Measurements from ENCODE around the gene DNAH14.
"Not testable (repeated sequence)": the region's sequence is repeated elsewhere in the genome, so short reads cannot be mapped to it uniquely, and the experiment has no call there.

The DNAH14 gene

GRCh38 chr1:225143001-225143400 is 213.5 kb downstream of the DNAH14 start:
- Histone ChIP-seq H3K9me3 (replicated peaks in 1 of 2; ENCODE audit: control insufficient read depth in 2 of 2, insufficient read depth in 1 of 2, low read depth in 1 of 2, low read length in 2 of 2) (peaks cover 2 to 3% of the 10 kb centered on the region in 2 donors), H3K4ac (ENCODE audit: low read length) (no peak overlapping the region), H2AK5ac (ENCODE audit: low read depth, low read length) (no peak overlapping the region), H4K91ac (ENCODE audit: low read depth, low read length, poor library complexity) (no peak overlapping the region), H3K4me1 (ENCODE audit: control insufficient read depth in 2 of 2, insufficient read depth in 1 of 2, low read depth in 1 of 2, low read length in 2 of 2) (no peaks in the 10 kb centered on the region), H3K18ac (ENCODE audit: low read length) (no peak overlapping the region), H2BK120ac (ENCODE audit: low read depth, low read length) (no peak overlapping the region), H3K14ac (ENCODE audit: low read length) (no peak overlapping the region), H2AFZ (ENCODE audit: low read length) (no peak overlapping the region), H3K9ac (ENCODE audit: low read depth, low read length, poor library complexity) (no peak overlapping the region), H3K4me3 (ENCODE audit: low read length in 2 of 2) (no peak overlapping the region), H4K8ac (ENCODE audit: low read depth, low read length) (no peak overlapping the region), H3K79me1 (ENCODE audit: low read depth, low read length) (no peaks in the 10 kb centered on the region), H3K27me3 (ENCODE audit: control insufficient read depth in 3 of 3, insufficient read depth in 3 of 3, low read depth in 1 of 3, low read length in 3 of 3) (no peaks in the 10 kb centered on the region), H3K23ac (ENCODE audit: low read depth, low read length, poor library complexity) (no peak overlapping the region), H2BK12ac (ENCODE audit: low read length) (no peak overlapping the region), H2BK15ac (ENCODE audit: low read length) (no peak overlapping the region), H3K36me3 (replicated peaks in 1 of 2; ENCODE audit: control insufficient read depth in 2 of 2, insufficient read depth in 2 of 2, low read length in 2 of 2) (no peaks in the 10 kb centered on the region), H2BK5ac (ENCODE audit: low read length) (no peak overlapping the region), H3K27ac (replicated peaks; ENCODE audit: low read length) (no peak overlapping the region), H3K4me2 (ENCODE audit: insufficient read depth, low read length, poor library complexity, severe bottlenecking) (no peak overlapping the region)
- DNase-seq (ENCODE audit: low spot score) = no peak

DNA sequence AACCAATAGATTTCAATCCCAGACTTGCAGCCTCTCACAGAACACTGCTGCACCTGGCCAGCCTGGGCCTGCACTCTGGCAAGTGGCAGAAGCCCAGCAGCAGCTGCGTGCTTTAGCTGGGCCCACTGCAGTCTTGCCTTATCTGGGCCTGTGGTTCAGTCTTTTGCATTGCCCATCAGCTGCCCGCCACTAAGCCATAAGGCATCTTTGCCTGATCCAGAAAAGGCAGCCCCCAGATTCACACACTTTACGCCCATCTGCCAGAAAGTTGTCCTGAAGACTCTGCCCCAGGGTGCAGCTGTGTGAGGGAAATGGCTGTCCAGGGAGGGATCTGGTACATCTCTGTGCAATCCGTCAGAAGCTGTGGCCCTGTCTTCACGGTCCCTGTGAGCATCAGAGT is 217.0 kb downstream of the DNAH14 start:
- Histone ChIP-seq H3K27me3 (ENCODE audit: control insufficient read depth in 3 of 3, insufficient read depth in 3 of 3, low read depth in 1 of 3, low read length in 3 of 3) (no peaks in the 10 kb centered on the region), H3K79me1 (ENCODE audit: low read depth, low read length) (no peaks in the 10 kb centered on the region), H3K4me3 (ENCODE audit: low read length in 2 of 2) (no peak overlapping the region), H2BK5ac (ENCODE audit: low read length) (no peak overlapping the region), H4K8ac (ENCODE audit: low read depth, low read length) (no peak overlapping the region), H2AFZ (ENCODE audit: low read length) (no peak overlapping the region), H3K4ac (ENCODE audit: low read length) (no peak overlapping the region), H4K91ac (ENCODE audit: low read depth, low read length, poor library complexity) (no peak overlapping the region), H3K36me3 (replicated peaks in 1 of 2; ENCODE audit: control insufficient read depth in 2 of 2, insufficient read depth in 2 of 2, low read length in 2 of 2) (no peaks in the 10 kb centered on the region), H2BK12ac (ENCODE audit: low read length) (no peak overlapping the region), H3K14ac (ENCODE audit: low read length) (no peak overlapping the region), H3K9me3 (replicated peaks in 1 of 2; ENCODE audit: control insufficient read depth in 2 of 2, insufficient read depth in 1 of 2, low read depth in 1 of 2, low read length in 2 of 2) (peaks cover 0 to 2% of the 10 kb centered on the region in 2 donors), H2BK15ac (ENCODE audit: low read length) (no peak overlapping the region), H3K27ac (replicated peaks; ENCODE audit: low read length) (no peak overlapping the region), H3K4me1 (ENCODE audit: control insufficient read depth in 2 of 2, insufficient read depth in 1 of 2, low read depth in 1 of 2, low read length in 2 of 2) (no peaks in the 10 kb centered on the region), H2BK120ac (ENCODE audit: low read depth, low read length) (no peak overlapping the region), H3K23ac (ENCODE audit: low read depth, low read length, poor library complexity) (no peak overlapping the region), H3K18ac (ENCODE audit: low read length) (no peak overlapping the region), H2AK5ac (ENCODE audit: low read depth, low read length) (no peak overlapping the region), H3K9ac (ENCODE audit: low read depth, low read length, poor library complexity) (no peak overlapping the region), H3K4me2 (ENCODE audit: insufficient read depth, low read length, poor library complexity, severe bottlenecking) (no peak overlapping the region)
- no peak for DNase-seq (ENCODE audit: low spot score)
- no CpG with 5 or more reads among the region's 5 CpGs for WGBS, 2 donors (ENCODE audit: extremely low coverage in 2 of 2, insufficient read length in 2 of 2, insufficient replicate concordance in 1 of 2)

DNA sequence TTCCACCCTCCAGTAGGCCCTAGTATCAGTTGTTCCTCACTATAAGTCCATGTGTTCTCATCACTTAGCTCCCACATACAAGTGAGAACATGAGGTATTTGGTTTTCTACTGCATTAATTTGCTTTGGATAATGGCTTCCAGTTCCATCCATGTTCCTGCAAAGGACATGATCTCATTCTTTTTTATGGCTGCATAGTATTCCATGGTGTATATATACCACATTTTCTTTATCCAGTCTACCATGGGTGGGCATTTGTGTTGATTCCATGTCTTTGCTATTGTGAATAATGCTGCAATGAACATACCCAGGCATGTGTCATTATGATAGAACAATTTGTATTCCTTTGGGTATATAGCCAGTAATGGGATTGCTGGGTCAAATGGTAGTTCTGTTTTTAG is 218.3 kb downstream of the DNAH14 start:
- not testable (repeated sequence) for H3K27me3 ChIP-seq (ENCODE audit: control insufficient read depth in 3 of 3, insufficient read depth in 3 of 3, low read depth in 1 of 3, low read length in 3 of 3); H3K79me1 ChIP-seq (ENCODE audit: low read depth, low read length); H2BK12ac ChIP-seq (ENCODE audit: low read length); H3K23ac ChIP-seq (ENCODE audit: low read depth, low read length, poor library complexity); H3K4ac ChIP-seq (ENCODE audit: low read length); H2BK15ac ChIP-seq (ENCODE audit: low read length); H3K36me3 ChIP-seq (replicated peaks in 1 of 2; ENCODE audit: control insufficient read depth in 2 of 2, insufficient read depth in 2 of 2, low read length in 2 of 2); H3K4me2 ChIP-seq (ENCODE audit: insufficient read depth, low read length, poor library complexity, severe bottlenecking); H3K14ac ChIP-seq (ENCODE audit: low read length); H4K91ac ChIP-seq (ENCODE audit: low read depth, low read length, poor library complexity); H3K27ac ChIP-seq (replicated peaks; ENCODE audit: low read length); H2AFZ ChIP-seq (ENCODE audit: low read length); H2AK5ac ChIP-seq (ENCODE audit: low read depth, low read length); H3K4me1 ChIP-seq (ENCODE audit: control insufficient read depth in 2 of 2, insufficient read depth in 1 of 2, low read depth in 1 of 2, low read length in 2 of 2); H2BK120ac ChIP-seq (ENCODE audit: low read depth, low read length); H3K4me3 ChIP-seq (ENCODE audit: low read length in 2 of 2); DNase-seq (ENCODE audit: low spot score); H3K9me3 ChIP-seq (replicated peaks in 1 of 2; ENCODE audit: control insufficient read depth in 2 of 2, insufficient read depth in 1 of 2, low read depth in 1 of 2, low read length in 2 of 2); H4K8ac ChIP-seq (ENCODE audit: low read depth, low read length); H2BK5ac ChIP-seq (ENCODE audit: low read length); H3K18ac ChIP-seq (ENCODE audit: low read length); H3K9ac ChIP-seq (ENCODE audit: low read depth, low read length, poor library complexity)

- Histone ChIP-seq H4K91ac (ENCODE audit: low read depth, low read length, poor library complexity) (no peak overlapping the region), H3K9ac (ENCODE audit: low read depth, low read length, poor library complexity) (no peak overlapping the region), H3K4ac (ENCODE audit: low read length) (no peak overlapping the region), H2BK12ac (ENCODE audit: low read length) (no peak overlapping the region), H3K9me3 (replicated peaks in 1 of 2; ENCODE audit: control insufficient read depth in 2 of 2, insufficient read depth in 1 of 2, low read depth in 1 of 2, low read length in 2 of 2) (peaks cover 0 to 2% of the 10 kb centered on the region in 2 donors), H3K14ac (ENCODE audit: low read length) (no peak overlapping the region), H3K4me3 (ENCODE audit: low read length in 2 of 2) (no peak overlapping the region), H2AFZ (ENCODE audit: low read length) (no peak overlapping the region), H2BK15ac (ENCODE audit: low read length) (no peak overlapping the region), H3K4me1 (ENCODE audit: control insufficient read depth in 2 of 2, insufficient read depth in 1 of 2, low read depth in 1 of 2, low read length in 2 of 2) (no peaks in the 10 kb centered on the region), H2AK5ac (ENCODE audit: low read depth, low read length) (no peak overlapping the region), H3K79me1 (ENCODE audit: low read depth, low read length) (no peaks in the 10 kb centered on the region), H3K18ac (ENCODE audit: low read length) (no peak overlapping the region), H3K36me3 (replicated peaks in 1 of 2; ENCODE audit: control insufficient read depth in 2 of 2, insufficient read depth in 2 of 2, low read length in 2 of 2) (no peaks in the 10 kb centered on the region), H3K27ac (replicated peaks; ENCODE audit: low read length) (no peak overlapping the region), H4K8ac (ENCODE audit: low read depth, low read length) (no peak overlapping the region), H2BK120ac (ENCODE audit: low read depth, low read length) (no peak overlapping the region), H3K4me2 (ENCODE audit: insufficient read depth, low read length, poor library complexity, severe bottlenecking) (no peak overlapping the region), H2BK5ac (ENCODE audit: low read length) (no peak overlapping the region), H3K27me3 (ENCODE audit: control insufficient read depth in 3 of 3, insufficient read depth in 3 of 3, low read depth in 1 of 3, low read length in 3 of 3) (no peaks in the 10 kb centered on the region), H3K23ac (ENCODE audit: low read depth, low read length, poor library complexity) (no peak overlapping the region)
- no peak for DNase-seq (ENCODE audit: low spot score)
Measured at GRCh38 chr1:225152061-225152460, 222.6 kb downstream of the DNAH14 start.

Measured in neuronal stem cell (in vitro differentiated cells).